CD4-positive, alpha-beta T cell treated with Interleukin-15 for 4 hours (primary cell): ENCODE results near the gene PPP1R37.

Experiments
- DNase-seq: peaks from one replicate; pipeline ENCODE4 v3.0.0-alpha.2; 2020; ENCODE audit warnings: low spot score

The PPP1R37 gene

GRCh38 chr19:45071545-45071938, 21.4 kb upstream of the PPP1R37 start:
- DNase-seq = no peak

GRCh38 chr19:45071969-45072790, 20.8 kb upstream of the PPP1R37 start:
- DNase-seq = no peak

- DNase-seq = no peak
These were observed 18.2 kb upstream of the PPP1R37 start for GRCh38 chr19:45074744-45075300.

GRCh38 chr19:45075301-45076028, 17.5 kb upstream of the PPP1R37 start:
- DNase-seq = peak; percentile 40

GRCh38 chr19:45076029-45076850, 16.7 kb upstream of the PPP1R37 start, which contains the start of gene ZNF296:
Gene ZNF296 (minus strand): TSS chr19:45076478. CDS start chr19:45076373, 105 bp downstream.
- peak; percentile 76 for DNase-seq

- peak; percentile 12 for DNase-seq
These were observed 15.9 kb upstream of the PPP1R37 start for GRCh38 chr19:45076851-45077730.

GRCh38 chr19:45078390-45079062, 14.5 kb upstream of the PPP1R37 start:
- no peak for DNase-seq

- peak; percentile 75 for DNase-seq
These were observed 13.7 kb upstream of the PPP1R37 start, which contains the start of gene GEMIN7 for GRCh38 chr19:45079063-45079910. Gene GEMIN7 (plus strand): TSS chr19:45079260. CDS start chr19:45090115, 10,855 bp downstream.

- no peak for DNase-seq
These were observed 13.0 kb upstream of the PPP1R37 start for GRCh38 chr19:45079911-45080370.

GRCh38 chr19:45082170-45082569, 10.8 kb upstream of the PPP1R37 start:
- DNase-seq = no peak

- no peak for DNase-seq
These were observed 6.5 kb upstream of the PPP1R37 start for GRCh38 chr19:45086480-45086879.

- peak; percentile 79 for DNase-seq
These were observed 5.4 kb upstream of the PPP1R37 start for GRCh38 chr19:45087531-45087930.

- no peak for DNase-seq
These were observed 2.9 kb upstream of the PPP1R37 start for GRCh38 chr19:45090034-45090433.

GRCh38 chr19:45090606-45091005, 2.4 kb upstream of the PPP1R37 start:
- DNase-seq = no peak

GRCh38 chr19:45091031-45091923, 1.7 kb upstream of the PPP1R37 start:
- peak; percentile 98 for DNase-seq

GRCh38 chr19:45094137-45094536, 1.2 kb downstream of the PPP1R37 start:
- DNase-seq = no peak

- no peak for DNase-seq
These were observed 1.7 kb downstream of the PPP1R37 start for GRCh38 chr19:45094707-45095106.
